B cell (primary cell): ENCODE measurements around the gene SLC6A5.

Experiments used
- CTCF ChIP-seq: fragments of 200-600 bp; IDR thresholded peaks from one replicate; pipeline ENCODE4 v1.8.0; 2022; ENCODE audit warnings: antibody characterized with exemption, mild to moderate bottlenecking
- EZH2 ChIP-seq: IDR thresholded peaks from 2 replicates; pipeline ENCODE4 v1.6.1; 2012; ENCODE audit warnings: borderline replicate concordance, low read depth, mild to moderate bottlenecking, moderate library complexity, low read length; ENCODE audit not compliant: insufficient read depth, poor library complexity, severe bottlenecking

- TF ChIP-seq CTCF (no peak), EZH2 (no peak)
These were observed 52.9 kb downstream of the SLC6A5 start for GRCh38 chr11:20652150-20652806.
